ENCODE results near the gene CLUH.

DNA sequence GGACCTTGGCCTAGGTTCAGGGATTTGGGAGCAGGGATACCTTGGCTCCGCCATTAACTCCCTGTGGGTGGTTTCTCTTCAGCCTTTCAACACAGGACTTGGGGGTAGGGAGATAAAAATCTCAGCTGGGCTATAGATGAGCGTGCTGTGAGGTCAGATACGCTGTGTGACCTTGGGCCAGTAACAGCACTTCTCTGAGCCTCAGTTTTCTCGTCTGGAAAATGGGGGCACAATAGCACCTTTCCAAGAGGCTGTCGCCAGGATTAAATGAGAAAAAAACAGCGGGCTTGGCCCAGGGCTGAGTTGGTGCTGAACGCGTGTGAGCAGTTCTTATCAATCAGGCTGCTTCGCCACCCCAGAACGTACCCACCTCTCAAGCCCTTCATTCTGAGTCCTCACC lies 20.2 kb upstream of the CLUH start:
- TF ChIP-seq, protein P1, sequence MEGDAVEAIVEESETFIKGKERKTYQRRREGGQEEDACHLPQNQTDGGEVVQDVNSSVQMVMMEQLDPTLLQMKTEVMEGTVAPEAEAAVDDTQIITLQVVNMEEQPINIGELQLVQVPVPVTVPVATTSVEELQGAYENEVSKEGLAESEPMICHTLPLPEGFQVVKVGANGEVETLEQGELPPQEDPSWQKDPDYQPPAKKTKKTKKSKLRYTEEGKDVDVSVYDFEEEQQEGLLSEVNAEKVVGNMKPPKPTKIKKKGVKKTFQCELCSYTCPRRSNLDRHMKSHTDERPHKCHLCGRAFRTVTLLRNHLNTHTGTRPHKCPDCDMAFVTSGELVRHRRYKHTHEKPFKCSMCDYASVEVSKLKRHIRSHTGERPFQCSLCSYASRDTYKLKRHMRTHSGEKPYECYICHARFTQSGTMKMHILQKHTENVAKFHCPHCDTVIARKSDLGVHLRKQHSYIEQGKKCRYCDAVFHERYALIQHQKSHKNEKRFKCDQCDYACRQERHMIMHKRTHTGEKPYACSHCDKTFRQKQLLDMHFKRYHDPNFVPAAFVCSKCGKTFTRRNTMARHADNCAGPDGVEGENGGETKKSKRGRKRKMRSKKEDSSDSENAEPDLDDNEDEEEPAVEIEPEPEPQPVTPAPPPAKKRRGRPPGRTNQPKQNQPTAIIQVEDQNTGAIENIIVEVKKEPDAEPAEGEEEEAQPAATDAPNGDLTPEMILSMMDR (IDR thresholded peaks at IDR 0.05) = no peak
- TF ChIP-seq HOXB5 (CRISPR knock-in tag; IDR thresholded peaks at IDR 0.05) (no peak), JUN (IDR thresholded peaks at IDR 0.05) (no peak), RAD21 (conservative IDR thresholded peaks at IDR 0.05 in 1 of 2, IDR thresholded peaks at IDR 0.05 in 1 of 2) (no peak), BHLHE40 (IDR thresholded peaks at IDR 0.05; ENCODE audit: low read depth, low read length) (no peak), ZC3H11A (IDR thresholded peaks at IDR 0.05) (no peak), MAZ (IDR thresholded peaks at IDR 0.05; ENCODE audit: borderline replicate concordance, low read depth, low read length) (no peak), POLR2A (IDR thresholded peaks at IDR 0.05; ENCODE audit: low read length) (no peak), EP300 (IDR thresholded peaks at IDR 0.05) (no peak), FOXS1 (CRISPR knock-in tag; IDR thresholded peaks at IDR 0.05) (no peak), CEBPB (IDR thresholded peaks at IDR 0.05) (no peak)
- TF ChIP-seq, protein P2, sequence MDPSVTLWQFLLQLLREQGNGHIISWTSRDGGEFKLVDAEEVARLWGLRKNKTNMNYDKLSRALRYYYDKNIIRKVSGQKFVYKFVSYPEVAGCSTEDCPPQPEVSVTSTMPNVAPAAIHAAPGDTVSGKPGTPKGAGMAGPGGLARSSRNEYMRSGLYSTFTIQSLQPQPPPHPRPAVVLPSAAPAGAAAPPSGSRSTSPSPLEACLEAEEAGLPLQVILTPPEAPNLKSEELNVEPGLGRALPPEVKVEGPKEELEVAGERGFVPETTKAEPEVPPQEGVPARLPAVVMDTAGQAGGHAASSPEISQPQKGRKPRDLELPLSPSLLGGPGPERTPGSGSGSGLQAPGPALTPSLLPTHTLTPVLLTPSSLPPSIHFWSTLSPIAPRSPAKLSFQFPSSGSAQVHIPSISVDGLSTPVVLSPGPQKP (IDR thresholded peaks at IDR 0.05; ENCODE audit: low read depth, low read length) = no peak
- TF ChIP-seq, protein P3, sequence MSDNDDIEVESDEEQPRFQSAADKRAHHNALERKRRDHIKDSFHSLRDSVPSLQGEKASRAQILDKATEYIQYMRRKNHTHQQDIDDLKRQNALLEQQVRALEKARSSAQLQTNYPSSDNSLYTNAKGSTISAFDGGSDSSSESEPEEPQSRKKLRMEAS (IDR thresholded peaks at IDR 0.05) = no peak

Data from A549 (cell line).